GM18870 (cell line): ENCODE measurements around the gene ALKBH7.
"Not testable (repeated sequence)": the region's sequence is repeated elsewhere in the genome, so short reads cannot be mapped to it uniquely, and the experiment has no call there.

ENCODE experiments used
- ATAC-seq: cut with Tn5 transposase; IDR thresholded peaks from one replicate; pipeline ENCODE4 v1.9.1; 2021; ENCODE audit warnings: moderate library complexity; ENCODE audit not compliant: unreplicated experiment

The ALKBH7 gene, protein sequence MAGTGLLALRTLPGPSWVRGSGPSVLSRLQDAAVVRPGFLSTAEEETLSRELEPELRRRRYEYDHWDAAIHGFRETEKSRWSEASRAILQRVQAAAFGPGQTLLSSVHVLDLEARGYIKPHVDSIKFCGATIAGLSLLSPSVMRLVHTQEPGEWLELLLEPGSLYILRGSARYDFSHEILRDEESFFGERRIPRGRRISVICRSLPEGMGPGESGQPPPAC

GRCh38 chr19:6372594-6373095 lies at the start of gene ALKBH7:
TSS of gene ALKBH7 (plus strand) at chr19:6372794. CDS start at chr19:6372821, 27 bp downstream.
- ATAC-seq = peak; percentile 86

DNA sequence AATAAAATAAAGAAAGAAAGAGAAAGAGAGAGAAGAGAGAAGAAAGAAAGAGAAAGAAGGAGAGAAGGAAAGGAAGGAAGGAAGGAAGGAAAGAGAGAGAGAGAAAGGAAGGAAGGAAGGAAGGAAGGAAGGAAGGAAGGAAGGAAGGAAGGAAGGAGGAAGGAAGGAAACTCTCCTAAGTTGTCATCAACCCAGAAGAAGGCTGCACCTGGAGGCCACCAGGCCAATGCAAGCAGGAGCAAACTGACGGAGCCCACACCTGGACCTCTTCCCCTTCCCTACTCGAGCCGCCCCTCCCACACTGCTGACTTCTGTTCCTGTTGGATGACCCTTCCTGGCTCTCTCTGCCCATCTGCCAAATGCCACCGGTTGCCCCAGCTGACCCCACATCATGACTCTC lies 47.8 kb upstream of the ALKBH7 start:
- no peak for ATAC-seq

DNA sequence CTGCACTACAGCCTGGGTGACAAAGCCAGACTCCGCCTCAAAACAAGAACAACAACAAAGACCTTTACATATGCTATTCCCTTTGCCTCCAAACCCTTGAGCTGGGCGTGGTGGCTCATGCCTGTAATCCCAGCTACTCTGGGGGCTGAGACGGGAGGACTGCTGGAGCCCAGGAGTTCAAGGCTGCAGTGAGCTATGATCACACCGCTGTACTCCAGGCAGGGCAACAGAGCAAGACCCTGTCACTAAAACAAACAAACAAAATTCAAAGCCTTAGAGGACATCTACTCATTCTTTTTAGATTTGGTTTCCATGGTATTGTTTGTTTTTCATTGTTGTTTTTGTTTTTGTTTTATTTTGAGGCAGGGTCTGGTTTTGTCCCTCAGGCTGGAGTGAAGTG lies 47.0 kb upstream of the ALKBH7 start:
- ATAC-seq = no peak

DNA sequence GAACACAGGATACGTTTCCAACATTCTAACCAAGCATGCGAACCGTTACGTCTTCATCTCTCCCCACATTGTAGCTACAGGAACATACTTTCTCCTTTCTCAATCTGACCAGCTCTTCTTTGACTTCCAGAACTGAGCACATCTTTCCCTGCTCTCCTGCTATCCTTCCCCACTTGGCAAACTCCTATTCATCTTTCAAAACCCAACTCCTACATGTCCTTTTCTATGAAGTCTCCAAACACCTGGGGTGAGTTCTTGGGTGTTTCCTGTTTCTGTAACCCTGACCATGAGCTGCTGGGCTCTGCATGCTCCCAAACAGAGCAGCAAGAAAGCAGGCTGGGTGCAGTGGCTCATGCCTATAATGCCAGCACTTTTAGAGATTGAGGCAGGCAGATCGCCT lies 45.8 kb upstream of the ALKBH7 start:
- ATAC-seq = no peak

- no peak for ATAC-seq
Observed at GRCh38 chr19:6333439-6333838, 39.2 kb upstream of the ALKBH7 start, which contains the start of gene ACER1. TSS of gene ACER1 (minus strand) at chr19:6333612. CDS start at chr19:6333551, 61 bp downstream.

- no peak for ATAC-seq
Observed at GRCh38 chr19:6334490-6335285, 37.9 kb upstream of the ALKBH7 start.

DNA sequence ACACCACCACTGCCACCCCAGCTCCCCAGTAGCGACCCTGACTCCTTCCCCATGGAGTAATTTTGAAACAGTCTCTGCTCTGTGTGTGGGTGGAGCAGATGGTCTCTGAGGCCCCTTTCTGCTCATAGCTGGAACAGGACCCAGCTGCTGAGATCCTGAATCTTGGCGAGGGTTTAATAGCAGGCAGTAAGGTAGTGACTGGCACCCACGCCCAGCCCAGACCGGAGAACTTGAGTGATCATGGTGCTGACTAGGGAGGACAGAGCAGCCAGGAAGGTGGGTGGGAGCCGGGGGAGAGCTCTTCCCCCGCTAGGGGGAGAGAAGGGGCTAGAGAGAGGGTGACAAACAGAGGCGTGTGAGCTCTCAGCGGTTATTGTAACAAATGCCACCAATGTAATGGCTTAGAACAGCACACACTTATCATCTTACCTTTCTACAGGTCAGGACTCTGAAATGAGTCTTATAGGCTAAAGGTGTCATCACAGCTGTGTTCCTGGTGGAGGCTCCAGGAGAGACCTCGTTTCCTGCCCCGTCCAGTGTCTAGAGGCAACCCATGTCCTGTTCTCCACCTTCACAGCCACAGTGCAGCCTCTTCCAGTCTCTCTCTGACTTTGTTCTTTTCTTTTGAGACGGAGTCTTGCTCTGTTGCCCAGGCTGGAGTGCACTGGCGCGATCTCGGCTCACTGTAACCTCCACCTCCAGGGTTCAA lies 31.9 kb upstream of the ALKBH7 start:
- ATAC-seq = no peak

- ATAC-seq = no peak
Observed at GRCh38 chr19:6343462-6343861, 29.1 kb upstream of the ALKBH7 start.

DNA sequence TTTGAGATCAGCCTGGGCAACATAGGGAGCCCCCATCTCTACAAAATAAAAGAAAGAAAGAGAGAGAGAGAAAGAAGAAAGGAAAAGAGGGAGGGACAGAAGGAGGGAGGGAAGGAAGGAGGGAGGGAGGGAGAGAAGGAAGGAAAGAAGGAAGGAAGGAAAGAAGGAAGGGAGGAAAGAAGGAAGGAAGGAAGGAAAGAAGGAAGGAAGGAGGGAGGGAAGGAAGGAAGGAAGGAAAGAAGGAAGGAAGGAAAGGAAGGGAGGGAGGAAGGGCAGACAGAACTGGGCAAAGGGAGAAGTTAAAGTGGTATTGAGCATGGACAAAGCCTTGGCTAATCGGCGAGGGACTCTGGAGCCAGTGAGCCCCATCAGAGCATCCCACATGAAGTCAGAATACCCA lies 23.3 kb upstream of the ALKBH7 start:
- not testable (repeated sequence) for ATAC-seq

DNA sequence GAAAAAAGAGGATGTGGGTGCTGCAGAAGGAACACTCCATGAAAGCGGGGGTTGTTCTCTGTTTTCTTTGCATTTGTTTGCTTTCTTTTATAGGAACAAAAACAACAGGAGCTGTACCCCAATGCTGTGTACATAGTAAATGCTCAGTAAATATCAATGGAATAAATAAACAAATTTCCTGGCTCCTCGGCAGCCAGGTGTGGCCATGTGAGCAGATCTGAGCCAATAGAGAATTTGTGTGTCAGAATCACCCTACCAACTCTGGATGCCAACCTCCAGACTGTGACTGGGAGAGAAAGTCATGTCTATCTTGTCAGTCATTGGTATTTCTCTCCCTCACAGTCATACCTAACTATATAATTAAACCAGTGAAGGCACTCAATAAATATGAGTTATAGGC lies 21.9 kb upstream of the ALKBH7 start:
- no peak for ATAC-seq

GRCh38 chr19:6352381-6353165 lies 20.0 kb upstream of the ALKBH7 start:
- no peak for ATAC-seq

GRCh38 chr19:6354098-6354674 lies 18.4 kb upstream of the ALKBH7 start:
- no peak for ATAC-seq

DNA sequence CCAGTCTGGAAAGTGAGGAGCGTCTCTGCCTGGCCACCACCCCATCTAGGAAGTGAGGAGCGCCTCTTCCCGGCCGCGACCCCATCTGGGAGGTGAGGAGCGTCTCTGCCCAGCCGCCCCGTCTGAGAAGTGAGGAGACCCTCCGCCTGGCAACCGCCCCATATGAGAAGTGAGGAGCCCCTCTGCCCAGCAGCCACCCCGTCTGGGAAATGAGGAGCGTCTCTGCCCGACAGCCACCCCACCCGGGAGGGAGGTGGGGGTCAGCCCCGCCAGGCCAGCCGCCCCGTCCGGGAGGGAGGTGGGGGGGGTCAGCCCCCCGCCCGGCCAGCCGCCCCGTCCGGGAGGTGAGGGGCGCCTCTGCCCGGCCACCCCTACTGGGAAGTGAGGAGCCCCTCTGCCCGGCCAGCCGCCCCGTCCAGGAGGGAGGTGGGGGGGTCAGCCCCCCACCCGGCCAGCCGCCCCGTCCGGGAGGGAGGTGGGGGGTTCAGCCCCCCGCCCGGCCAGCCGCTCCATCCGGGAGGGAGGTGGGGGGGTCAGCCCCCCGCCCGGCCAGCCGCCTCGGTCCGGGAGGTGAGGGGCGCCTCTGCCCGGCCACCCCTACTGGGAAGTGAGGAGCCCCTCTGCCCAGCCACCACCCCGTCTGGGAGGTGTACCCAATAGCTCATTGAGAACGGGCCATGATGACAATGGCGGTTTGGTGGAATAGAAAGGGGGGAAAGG lies 17.1 kb upstream of the ALKBH7 start:
- not testable (repeated sequence) for ATAC-seq

GRCh38 chr19:6357174-6357573 lies 15.4 kb upstream of the ALKBH7 start:
- no peak for ATAC-seq

- ATAC-seq = no peak
Observed at GRCh38 chr19:6358003-6358402, 14.6 kb upstream of the ALKBH7 start.

GRCh38 chr19:6359568-6360341 lies 12.8 kb upstream of the ALKBH7 start:
- ATAC-seq = no peak

DNA sequence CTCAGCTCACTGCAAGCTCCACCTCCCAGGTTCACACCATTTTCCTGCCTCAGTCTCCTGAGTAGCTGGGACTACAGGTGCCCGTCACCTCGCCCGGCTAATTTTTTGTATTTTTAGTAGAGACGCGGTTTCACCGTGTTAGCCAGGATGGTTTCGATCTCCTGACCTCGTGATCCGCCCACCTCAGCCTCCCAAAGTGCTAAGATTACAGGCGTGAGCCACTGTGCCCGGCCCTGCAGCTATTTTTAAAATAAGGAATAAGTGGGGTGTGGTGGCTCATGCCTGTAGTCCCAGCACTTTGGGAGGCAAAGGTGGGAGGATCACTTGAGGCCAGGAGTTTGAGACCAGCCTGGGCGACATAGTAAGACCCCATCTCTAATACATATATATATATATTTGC lies 12.1 kb upstream of the ALKBH7 start:
- not testable (repeated sequence) for ATAC-seq

DNA sequence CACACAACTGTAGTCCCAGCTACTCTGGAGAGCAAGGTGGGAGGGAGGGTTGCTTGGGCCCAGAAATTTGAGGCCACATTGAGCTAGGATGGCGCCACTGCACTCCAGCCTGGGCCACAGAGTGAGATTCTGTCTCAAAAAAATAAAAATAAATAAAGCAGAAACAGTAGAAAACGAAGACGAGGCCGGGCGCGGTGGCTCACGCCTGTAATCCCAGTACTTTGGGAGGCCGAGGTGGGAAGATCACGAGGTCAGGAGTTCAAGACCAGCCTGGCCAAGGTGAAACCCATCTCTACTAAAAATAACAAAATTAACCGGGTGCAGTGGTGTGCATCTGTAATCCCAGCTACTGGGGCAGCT lies 11.8 kb upstream of the ALKBH7 start:
- ATAC-seq = not testable (repeated sequence)

DNA sequence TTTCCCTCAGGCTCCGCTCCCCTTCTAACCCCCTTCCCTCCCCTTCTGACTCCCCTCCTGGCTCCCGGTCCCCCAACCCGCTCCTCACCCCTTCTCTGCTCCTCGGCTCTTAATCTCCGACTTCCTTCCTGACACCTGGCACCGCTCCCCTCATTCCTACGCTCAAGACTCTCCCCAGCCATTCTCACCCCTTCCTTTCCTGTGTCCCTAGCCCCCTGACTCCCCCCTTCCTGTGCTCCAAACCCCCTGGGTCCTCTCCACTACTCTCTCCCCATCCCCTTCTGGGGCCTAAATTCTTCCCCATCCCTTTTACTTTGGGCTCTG lies 10.6 kb upstream of the ALKBH7 start:
- no peak for ATAC-seq
